Measurements from ENCODE around the gene RRP7A.
"Not testable (repeated sequence)": the region's sequence is repeated elsewhere in the genome, so short reads cannot be mapped to it uniquely, and the experiment has no call there.

The RRP7A gene

GRCh38 chr22:42528591-42529307 lies 9.2 kb upstream of the RRP7A start:
- TF ChIP-seq CTCF (IDR thresholded peaks at IDR 0.05) = no peak
- Histone ChIP-seq H3K27ac (no peak overlapping the region), H3K4me3 (no peak overlapping the region)
- DNase-seq (ENCODE audit: low spot score) = no peak

GRCh38 chr22:42522546-42522945 lies 3.0 kb upstream of the RRP7A start:
- Histone ChIP-seq H3K27ac (no peak overlapping the region), H3K4me3 (no peak overlapping the region)
- no peak for DNase-seq (ENCODE audit: low spot score)
- TF ChIP-seq CTCF (IDR thresholded peaks at IDR 0.05) = no peak

- DNase-seq (ENCODE audit: low spot score) = no peak
- no peak for TF ChIP-seq CTCF (IDR thresholded peaks at IDR 0.05)
- Histone ChIP-seq H3K4me3 (no peak overlapping the region), H3K27ac (no peak overlapping the region)
Observed at GRCh38 chr22:42521228-42521546, 1.6 kb upstream of the RRP7A start.

- peak overlapping the region; percentile 98 for H3K4me3 ChIP-seq
- H3K27ac ChIP-seq = peak overlapping the region; percentile 57 to 83
Observed at GRCh38 chr22:42518638-42519524, 715 bp downstream of the RRP7A start.

GRCh38 chr22:42517103-42517502 lies 2.5 kb downstream of the RRP7A start:
- not testable (repeated sequence) for DNase-seq (ENCODE audit: low spot score); H3K27ac ChIP-seq; H3K4me3 ChIP-seq

More at GRCh38 chr22:42518638-42519524, 715 bp downstream of the RRP7A start:
- not testable (repeated sequence) for DNase-seq (ENCODE audit: low spot score)

GRCh38 chr22:42515896-42516295 lies 3.7 kb downstream of the RRP7A start:
- no peak for TF ChIP-seq CTCF (IDR thresholded peaks at IDR 0.05)
- Histone ChIP-seq H3K27ac (no peak overlapping the region), H3K4me3 (no peak overlapping the region)
- no peak for DNase-seq (ENCODE audit: low spot score)

- DNase-seq (ENCODE audit: low spot score); H3K27ac ChIP-seq: not testable (repeated sequence)
Observed at GRCh38 chr22:42515304-42515703, 4.3 kb downstream of the RRP7A start.

GRCh38 chr22:42514331-42514730 lies 5.3 kb downstream of the RRP7A start:
- H3K4me3 ChIP-seq; DNase-seq (ENCODE audit: low spot score); H3K27ac ChIP-seq: not testable (repeated sequence)

More at GRCh38 chr22:42515304-42515703, 4.3 kb downstream of the RRP7A start:
- H3K4me3 ChIP-seq = not testable (repeated sequence)

- H3K4me3 ChIP-seq; H3K27ac ChIP-seq; DNase-seq (ENCODE audit: low spot score): not testable (repeated sequence)
Observed at GRCh38 chr22:42512273-42512990, 7.2 kb downstream of the RRP7A start.
